ENCODE measurements around the gene CDH26. TPM values are rescaled to one million over a fixed set of nuclear protein-coding genes. Genes with fewer than 3 reads are reported as not detected.

The CDH26 gene
- total and polyA plus RNA-seq, 3 donors from 2014 or later = 1.7 to 3.5 (median 2.0) TPM

DNA sequence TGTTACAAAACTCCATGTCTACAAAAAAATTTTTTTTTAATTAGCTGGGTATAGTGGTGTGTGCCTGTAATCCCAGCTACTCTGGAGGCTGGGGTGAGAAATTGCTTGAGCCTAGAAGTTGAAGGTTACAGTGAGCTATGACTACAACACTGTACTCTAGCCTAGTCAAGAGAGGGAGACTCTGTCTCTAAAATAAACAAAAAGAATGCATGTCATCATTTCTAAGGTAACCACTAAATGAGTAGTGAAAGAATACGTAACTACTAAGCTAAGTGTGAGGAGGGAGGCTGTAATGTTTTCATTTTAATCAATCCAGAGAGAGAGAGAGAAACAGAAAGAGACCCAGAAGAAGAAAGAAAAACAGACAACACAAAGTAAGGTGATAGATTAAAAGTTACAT, 34.7 kb upstream of the CDH26 start:
- intact Hi-C loops (cut with DNase I; ENCODE audit: low total_unique reads) = no loop called here
- H3K27ac ChIP-seq = no peak overlapping the region
- H3K4me3 ChIP-seq = no peak overlapping the region
- WGBS, 2 donors = 92 to 98% methylated on average over 1 of the region's 1 CpG
- H3K27me3 ChIP-seq = no peaks in the 10 kb centered on the region
- H3K36me3 ChIP-seq (ENCODE audit: low read depth, missing control alignments) = no peaks in the 10 kb centered on the region
- no peak for DNase-seq
- H3K4me1 ChIP-seq = no peaks in the 10 kb centered on the region
- H3K9me3 ChIP-seq = no peaks in the 10 kb centered on the region
- TF ChIP-seq CTCF (IDR thresholded peaks at IDR 0.05) (no peak), POLR2A (IDR thresholded peaks at IDR 0.05) (no peak)

DNA sequence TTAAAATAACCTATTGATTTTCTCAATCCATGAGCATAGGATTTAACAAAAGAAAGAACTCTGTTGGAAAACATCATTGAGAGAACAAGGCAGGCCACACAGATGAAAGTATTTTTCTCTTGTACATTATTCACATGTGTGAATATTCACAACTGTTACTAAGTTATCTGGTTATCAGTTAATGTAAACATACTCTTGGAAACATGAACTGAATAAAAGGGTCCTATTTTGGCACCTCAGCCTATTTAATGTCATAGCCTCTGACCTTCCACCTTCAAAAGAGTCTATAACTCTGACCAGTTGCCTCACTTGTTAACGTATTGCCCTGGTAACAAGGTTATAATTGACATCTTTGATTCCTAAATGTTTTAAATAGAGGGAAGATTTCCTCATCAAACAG, 32.9 kb upstream of the CDH26 start:
- WGBS, 2 donors = 88 to 89% methylated on average over 1 of the region's 1 CpG
- Histone ChIP-seq H3K36me3 (ENCODE audit: low read depth, missing control alignments) (no peaks in the 10 kb centered on the region), H3K9me3 (no peaks in the 10 kb centered on the region), H3K27me3 (no peaks in the 10 kb centered on the region), H3K4me1 (no peaks in the 10 kb centered on the region), H3K27ac (no peak overlapping the region), H3K4me3 (no peak overlapping the region)
- intact Hi-C loops (cut with DNase I; ENCODE audit: low total_unique reads) = no loop called here
- TF ChIP-seq CTCF (IDR thresholded peaks at IDR 0.05) = no peak
- TF ChIP-seq POLR2A (IDR thresholded peaks at IDR 0.05) = no peak
- no peak for DNase-seq

DNA sequence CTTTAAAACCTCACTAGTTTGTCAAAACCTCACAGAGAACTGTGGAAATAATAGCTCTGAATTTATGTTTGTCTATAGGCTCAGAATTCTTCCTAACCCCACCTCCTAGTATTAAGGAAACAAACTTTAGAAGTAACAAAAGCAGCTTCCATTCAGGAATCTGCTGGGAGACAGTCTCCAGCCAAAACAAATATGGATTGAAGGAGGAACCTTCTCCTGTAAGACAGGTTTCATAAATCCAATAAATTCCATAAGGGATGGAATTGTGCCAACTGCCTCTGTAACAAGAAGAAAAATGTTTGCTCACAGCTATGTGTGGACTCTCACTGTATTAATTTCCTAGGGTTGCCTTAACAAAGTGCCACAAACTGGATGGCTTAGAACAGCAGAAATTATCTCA, 32.3 kb upstream of the CDH26 start:
- TF ChIP-seq POLR2A (IDR thresholded peaks at IDR 0.05) = no peak
- TF ChIP-seq CTCF (IDR thresholded peaks at IDR 0.05) = no peak
- DNase-seq = no peak
- Histone ChIP-seq H3K27ac (no peak overlapping the region), H3K4me3 (no peak overlapping the region), H3K36me3 (ENCODE audit: low read depth, missing control alignments) (no peaks in the 10 kb centered on the region), H3K9me3 (no peaks in the 10 kb centered on the region), H3K27me3 (no peaks in the 10 kb centered on the region), H3K4me1 (no peaks in the 10 kb centered on the region)
- intact Hi-C loops (cut with DNase I; ENCODE audit: low total_unique reads) = no loop called here

- no peak for TF ChIP-seq CTCF (IDR thresholded peaks at IDR 0.05)
- no peak for DNase-seq
- no peaks in the 10 kb centered on the region for H3K4me1 ChIP-seq
- intact Hi-C loops (cut with DNase I; ENCODE audit: low total_unique reads) = no loop called here
- H3K4me3 ChIP-seq = no peak overlapping the region
- H3K36me3 ChIP-seq (ENCODE audit: low read depth, missing control alignments) = no peaks in the 10 kb centered on the region
- no peaks in the 10 kb centered on the region for H3K27me3 ChIP-seq
- peak overlapping the region in 1 of 2 donors; percentile 89 for H3K27ac ChIP-seq
- 52% methylated on average over 9 of the region's 9 CpGs for WGBS, 2 donors
- H3K9me3 ChIP-seq = no peaks in the 10 kb centered on the region
These were observed 26.5 kb upstream of the CDH26 start for GRCh38 chr20:59931511-59932312.
